22Rv1 (cell line): ENCODE measurements around the gene UGT2B7.
"Not testable (repeated sequence)": the region's sequence is repeated elsewhere in the genome, so short reads cannot be mapped to it uniquely, and the experiment has no call there.

Experiments used
- H3K27ac ChIP-seq: fragments of 450-650 bp; 2 replicates; pipeline ENCODE4 v1.5.1; 2017
- ZFX ChIP-seq: fragments of 450-650 bp; IDR thresholded peaks from 2 replicates; pipeline ENCODE4 v1.6.1; 2017; ENCODE audit warnings: antibody characterized with exemption, borderline replicate concordance
- TF ChIP-seq, protein P1 (sequence below): fragments of 450-650 bp; IDR thresholded peaks from 2 replicates; pipeline ENCODE4 v1.5.1; 2017; ENCODE audit warnings: mild to moderate bottlenecking

Gene UGT2B7

GRCh38 chr4:69096111-69096656, at the start of gene UGT2B7:
Gene UGT2B7, plus strand, starts transcription at chr4:69096474. Its CDS starts 47 bp downstream, at chr4:69096521.
- TF ChIP-seq, protein P1, sequence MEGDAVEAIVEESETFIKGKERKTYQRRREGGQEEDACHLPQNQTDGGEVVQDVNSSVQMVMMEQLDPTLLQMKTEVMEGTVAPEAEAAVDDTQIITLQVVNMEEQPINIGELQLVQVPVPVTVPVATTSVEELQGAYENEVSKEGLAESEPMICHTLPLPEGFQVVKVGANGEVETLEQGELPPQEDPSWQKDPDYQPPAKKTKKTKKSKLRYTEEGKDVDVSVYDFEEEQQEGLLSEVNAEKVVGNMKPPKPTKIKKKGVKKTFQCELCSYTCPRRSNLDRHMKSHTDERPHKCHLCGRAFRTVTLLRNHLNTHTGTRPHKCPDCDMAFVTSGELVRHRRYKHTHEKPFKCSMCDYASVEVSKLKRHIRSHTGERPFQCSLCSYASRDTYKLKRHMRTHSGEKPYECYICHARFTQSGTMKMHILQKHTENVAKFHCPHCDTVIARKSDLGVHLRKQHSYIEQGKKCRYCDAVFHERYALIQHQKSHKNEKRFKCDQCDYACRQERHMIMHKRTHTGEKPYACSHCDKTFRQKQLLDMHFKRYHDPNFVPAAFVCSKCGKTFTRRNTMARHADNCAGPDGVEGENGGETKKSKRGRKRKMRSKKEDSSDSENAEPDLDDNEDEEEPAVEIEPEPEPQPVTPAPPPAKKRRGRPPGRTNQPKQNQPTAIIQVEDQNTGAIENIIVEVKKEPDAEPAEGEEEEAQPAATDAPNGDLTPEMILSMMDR = no peak
- no peak for TF ChIP-seq ZFX
- H3K27ac ChIP-seq = peak within 1 kb of the TSS; percentile 71

DNA sequence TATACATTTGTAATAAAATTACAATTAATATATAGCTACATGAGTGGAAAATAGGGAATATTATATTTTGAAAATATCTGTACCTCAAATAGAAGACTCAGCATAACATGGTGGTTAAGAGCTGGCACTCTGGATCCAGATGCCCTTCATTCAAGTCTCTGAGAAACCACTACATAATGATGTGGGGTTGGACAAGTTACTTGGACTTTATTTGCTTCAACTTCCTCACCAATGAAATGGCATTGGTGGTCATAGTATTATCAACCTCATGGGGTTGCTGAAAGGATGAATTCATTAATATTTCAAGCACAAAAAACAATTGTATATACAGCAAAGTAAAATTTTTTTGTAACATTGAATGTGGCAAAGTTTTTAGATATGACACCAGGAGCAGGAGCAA, 46.4 kb upstream of the UGT2B7 start:
- no peak overlapping the region for H3K27ac ChIP-seq
- TF ChIP-seq, protein P1 = no peak
- TF ChIP-seq ZFX = no peak

GRCh38 chr4:69050853-69051575, 45.3 kb upstream of the UGT2B7 start:
- not testable (repeated sequence) for H3K27ac ChIP-seq

DNA sequence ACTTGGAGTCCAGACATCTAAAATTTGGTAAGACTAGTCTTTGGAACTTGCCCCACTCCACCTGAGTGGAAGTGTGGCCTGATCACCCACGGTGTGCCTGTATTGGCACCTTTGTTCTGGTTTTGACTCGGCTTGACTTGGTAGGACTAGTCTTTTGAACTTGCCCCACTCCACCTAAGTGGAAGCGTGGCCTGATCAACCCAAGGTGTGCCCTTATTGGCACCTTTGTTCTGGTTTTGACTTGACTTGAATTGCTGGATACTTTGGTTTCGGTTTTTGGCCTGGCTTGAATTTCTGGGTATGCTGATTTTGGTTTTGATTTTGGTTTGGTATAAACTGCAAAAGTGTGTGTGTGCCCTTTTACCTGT, 44.7 kb upstream of the UGT2B7 start:
- H3K27ac ChIP-seq = no peak overlapping the region
- TF ChIP-seq ZFX = no peak
- TF ChIP-seq, protein P1 = no peak

DNA sequence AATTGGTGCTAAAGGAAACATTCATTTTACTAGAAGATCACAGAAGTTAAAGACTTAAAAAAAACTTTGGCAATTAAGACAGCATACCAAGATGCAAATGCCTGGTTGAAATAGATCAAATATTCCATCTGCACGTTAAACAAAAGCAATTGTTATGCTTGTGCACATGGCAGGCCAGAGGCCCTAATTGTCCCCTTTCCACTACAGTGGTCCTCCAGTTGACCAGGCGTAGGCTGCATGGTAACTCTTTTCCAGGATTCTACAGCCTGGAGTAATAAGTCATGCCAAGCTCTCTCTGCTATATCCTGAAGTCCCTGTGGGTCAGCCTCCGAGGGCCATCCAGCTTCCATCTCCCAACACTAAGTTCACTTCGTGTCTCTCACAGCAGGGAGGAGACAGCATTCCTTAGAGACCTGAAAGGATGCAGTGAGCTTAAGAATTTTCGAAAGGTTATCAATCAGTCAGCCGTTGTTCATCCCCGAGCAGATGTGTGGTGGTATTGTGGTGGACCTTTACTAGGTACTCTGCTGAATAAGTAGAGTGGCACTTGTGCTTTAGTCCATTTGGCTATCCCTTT, 42.9 kb upstream of the UGT2B7 start:
- H3K27ac ChIP-seq = not testable (repeated sequence)

- H3K27ac ChIP-seq = not testable (repeated sequence)
Observed at GRCh38 chr4:69054033-69054432, 42.2 kb upstream of the UGT2B7 start.

GRCh38 chr4:69054578-69055200, 41.6 kb upstream of the UGT2B7 start:
- no peak for TF ChIP-seq ZFX
- TF ChIP-seq, protein P1 = no peak
- no peak overlapping the region for H3K27ac ChIP-seq

DNA sequence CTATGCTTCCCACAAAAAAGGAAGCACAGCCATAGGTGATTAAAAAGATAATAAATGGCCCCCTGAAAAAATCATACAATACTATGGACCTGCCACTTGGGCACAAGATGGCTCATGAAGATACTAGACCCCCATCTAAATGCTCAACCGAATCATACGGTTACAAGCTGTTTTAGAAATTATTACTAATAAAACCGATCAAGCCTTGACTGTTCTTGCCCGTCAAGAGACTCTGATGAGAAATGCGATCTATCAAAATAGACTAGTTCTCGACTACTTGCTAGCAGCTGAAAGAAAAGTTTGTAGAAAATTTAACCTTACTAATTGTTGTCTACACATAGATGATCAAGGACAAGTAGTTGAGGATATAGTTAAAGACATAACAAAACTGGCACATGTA, 40.1 kb upstream of the UGT2B7 start:
- no peak overlapping the region for H3K27ac ChIP-seq
- TF ChIP-seq, protein P1 = no peak
- TF ChIP-seq ZFX = no peak
